GM12801 (cell line): Measurements from ENCODE around the gene FNDC3B.

ENCODE experiments used
- TF ChIP-seq, protein P1 (sequence below): IDR thresholded peaks from one replicate; pipeline ENCODE4 v1.5.1; 2011; ENCODE audit warnings: control low read depth; ENCODE audit not compliant: insufficient read length; ENCODE audit errors: extremely low read depth

FNDC3B gene

DNA sequence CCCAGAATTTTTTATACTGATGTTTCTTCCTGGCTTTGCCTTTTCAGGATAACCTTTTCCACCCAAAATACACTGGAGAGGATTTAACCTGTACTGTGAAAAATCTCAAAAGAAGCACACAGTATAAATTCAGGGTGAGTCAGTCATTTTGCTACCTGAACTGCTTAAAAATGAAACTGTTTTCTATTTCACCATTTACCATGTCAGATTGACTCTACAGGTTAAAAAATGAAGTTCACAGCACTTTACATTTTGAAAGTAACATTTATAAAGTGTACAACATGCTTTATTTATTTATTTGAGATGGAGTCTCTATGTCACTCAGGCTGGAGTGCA, 293.6 kb downstream of the FNDC3B start:
- TF ChIP-seq, protein P1, sequence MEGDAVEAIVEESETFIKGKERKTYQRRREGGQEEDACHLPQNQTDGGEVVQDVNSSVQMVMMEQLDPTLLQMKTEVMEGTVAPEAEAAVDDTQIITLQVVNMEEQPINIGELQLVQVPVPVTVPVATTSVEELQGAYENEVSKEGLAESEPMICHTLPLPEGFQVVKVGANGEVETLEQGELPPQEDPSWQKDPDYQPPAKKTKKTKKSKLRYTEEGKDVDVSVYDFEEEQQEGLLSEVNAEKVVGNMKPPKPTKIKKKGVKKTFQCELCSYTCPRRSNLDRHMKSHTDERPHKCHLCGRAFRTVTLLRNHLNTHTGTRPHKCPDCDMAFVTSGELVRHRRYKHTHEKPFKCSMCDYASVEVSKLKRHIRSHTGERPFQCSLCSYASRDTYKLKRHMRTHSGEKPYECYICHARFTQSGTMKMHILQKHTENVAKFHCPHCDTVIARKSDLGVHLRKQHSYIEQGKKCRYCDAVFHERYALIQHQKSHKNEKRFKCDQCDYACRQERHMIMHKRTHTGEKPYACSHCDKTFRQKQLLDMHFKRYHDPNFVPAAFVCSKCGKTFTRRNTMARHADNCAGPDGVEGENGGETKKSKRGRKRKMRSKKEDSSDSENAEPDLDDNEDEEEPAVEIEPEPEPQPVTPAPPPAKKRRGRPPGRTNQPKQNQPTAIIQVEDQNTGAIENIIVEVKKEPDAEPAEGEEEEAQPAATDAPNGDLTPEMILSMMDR, result no peak

GRCh38 chr3:172333692-172334457, 294.5 kb downstream of the FNDC3B start:
- TF ChIP-seq, protein P1, result no peak

DNA sequence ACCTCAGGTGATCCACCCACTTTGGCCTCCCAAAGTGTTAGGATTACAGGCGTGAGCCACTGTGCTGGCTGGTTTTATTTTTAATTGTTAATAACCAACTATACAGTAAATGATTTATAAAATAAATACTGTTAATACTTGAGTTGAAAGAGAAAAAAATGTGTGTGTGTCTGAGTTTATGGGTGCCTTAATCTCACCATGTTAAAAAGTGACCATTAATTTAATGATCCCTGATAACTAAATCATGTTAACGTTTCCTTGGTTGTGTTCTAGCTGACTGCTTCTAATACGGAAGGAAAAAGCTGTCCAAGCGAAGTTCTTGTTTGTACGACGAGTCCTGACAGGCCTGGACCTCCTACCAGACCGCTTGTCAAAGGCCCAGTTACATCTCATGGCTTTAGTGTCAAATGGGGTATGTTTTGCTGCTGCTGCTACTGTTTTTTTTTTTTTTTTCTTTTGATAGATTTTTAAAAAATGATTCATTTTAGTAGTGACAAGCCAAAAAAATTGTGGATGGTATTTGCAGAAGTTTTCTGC, 295.4 kb downstream of the FNDC3B start:
- TF ChIP-seq, protein P1, result no peak

DNA sequence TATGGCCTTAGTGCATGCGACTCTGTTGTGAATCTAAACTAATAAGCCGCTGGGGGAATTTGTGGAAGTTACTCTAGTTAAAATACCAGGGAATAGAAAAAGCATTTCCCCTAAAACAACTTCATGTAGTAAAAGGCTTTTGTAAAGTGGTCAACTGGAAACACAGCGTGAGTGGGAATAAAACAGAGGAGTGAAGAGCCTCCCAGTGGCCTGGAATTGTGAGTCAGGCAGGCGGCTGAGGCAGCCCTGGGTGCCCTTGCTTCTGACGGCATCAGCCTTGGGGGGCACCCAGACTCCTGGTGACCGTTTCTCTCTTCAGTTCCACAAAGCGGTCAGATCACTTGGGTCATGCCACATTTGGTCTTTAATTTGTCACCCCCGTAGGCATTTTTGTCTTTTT, 300.5 kb downstream of the FNDC3B start:
- TF ChIP-seq, protein P1, result no peak

GRCh38 chr3:172340583-172340982, 301.2 kb downstream of the FNDC3B start:
- TF ChIP-seq, protein P1, result no peak

DNA sequence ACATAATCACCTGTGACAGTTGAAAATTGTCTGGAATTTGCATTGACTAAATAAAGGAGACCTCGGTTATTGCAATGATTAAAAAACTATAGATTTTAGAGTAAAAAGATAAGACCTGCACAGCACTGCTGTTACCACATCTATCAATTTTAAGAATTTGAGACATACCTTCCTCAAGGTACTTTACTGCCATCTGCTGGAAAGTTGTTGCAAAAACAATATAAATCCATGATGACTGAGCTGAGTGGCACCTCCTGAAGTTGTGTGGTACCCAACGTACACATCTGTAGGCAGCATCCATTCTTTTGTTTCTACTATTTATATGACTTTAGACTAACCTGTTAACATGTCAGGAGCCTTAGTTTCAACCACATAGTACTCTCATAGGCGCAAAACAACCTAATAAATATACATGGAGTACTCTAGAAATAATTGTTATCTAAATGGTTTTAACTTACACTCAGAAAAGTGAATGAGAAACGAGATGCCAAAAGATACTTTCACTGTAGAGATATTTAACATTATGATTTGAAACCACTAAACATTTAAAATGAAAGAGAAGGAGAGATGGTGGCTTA, 302.2 kb downstream of the FNDC3B start:
- TF ChIP-seq, protein P1, result no peak

DNA sequence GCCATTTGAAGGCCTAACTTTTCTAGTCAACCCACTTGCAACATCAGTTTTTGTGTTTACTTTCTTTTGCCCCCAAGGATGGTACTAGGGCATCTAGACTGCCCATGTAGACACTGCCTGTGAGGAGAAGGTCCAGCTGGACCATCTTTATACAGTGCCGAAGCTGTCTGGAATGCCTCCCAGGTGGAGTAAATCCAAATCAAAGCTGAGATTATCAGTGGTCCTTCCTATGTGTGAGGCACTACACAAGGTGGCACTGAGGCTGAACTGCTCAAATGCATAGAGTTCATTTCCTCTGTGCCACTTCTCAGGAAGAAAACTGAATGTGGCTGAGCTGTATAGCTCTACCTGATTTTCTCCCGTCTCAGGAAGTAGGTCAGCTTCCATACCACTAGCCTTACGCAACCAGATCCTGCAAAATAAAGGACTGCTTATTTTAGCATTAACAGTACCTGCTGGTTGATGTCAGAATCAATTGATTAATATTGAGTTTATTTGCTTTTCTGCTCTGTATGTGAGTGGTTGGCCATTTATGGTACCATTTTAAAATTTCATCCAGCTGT, 302.8 kb downstream of the FNDC3B start:
- TF ChIP-seq, protein P1, result no peak
